Cardiac fibroblast (primary cell): ENCODE results near the gene REEP6.

Experiments used
- DNase-seq, 2 donors: peaks; one replicate each; pipeline versions ENCODE4 v3.0.0 to v3.0.0-alpha.2; 2010; ENCODE audit warnings: low read depth in 2 of 2
- H3K4me3 ChIP-seq, 2 donors: replicated peaks in 1 of 2; 1 replicate in 1 of 2; 2 replicates in 1 of 2; pipeline ENCODE4 v1.5.1; 2011; ENCODE audit warnings: low read depth in 2 of 2, low read length in 2 of 2, mild to moderate bottlenecking in 2 of 2, moderate library complexity in 1 of 2
- TF ChIP-seq, protein P1 (sequence below): IDR thresholded peaks from one replicate; pipeline ENCODE4 v1.5.1; 2011; ENCODE audit warnings: low read depth, mild to moderate bottlenecking, low read length, inconsistent platforms

Gene REEP6

DNA sequence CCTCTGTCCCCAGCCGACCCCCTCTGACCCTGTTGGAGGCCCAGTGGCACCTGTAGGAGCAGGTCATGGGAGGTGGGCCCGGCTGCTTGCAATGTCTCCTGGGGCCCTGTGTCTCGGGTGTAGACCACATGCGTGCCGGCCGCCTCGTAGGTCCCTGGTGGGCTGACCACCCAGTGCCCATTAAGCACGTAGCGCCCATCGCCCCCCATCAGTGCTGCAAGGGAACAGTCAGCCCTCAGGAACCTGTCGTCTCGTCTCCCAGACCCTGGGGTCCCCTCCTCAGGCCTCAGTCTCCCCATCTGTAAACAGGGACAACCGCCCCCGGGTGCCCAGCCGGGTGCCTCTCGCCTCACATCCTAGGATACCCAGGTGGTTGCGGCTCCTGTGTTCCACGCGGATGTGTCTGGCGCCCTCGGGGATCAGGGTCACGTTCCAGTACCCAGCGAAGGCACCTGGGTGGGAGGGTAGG is 16.2 kb downstream of the REEP6 start:
- H3K4me3 ChIP-seq: no peak overlapping the region
- no peak for DNase-seq
- TF ChIP-seq, protein P1, sequence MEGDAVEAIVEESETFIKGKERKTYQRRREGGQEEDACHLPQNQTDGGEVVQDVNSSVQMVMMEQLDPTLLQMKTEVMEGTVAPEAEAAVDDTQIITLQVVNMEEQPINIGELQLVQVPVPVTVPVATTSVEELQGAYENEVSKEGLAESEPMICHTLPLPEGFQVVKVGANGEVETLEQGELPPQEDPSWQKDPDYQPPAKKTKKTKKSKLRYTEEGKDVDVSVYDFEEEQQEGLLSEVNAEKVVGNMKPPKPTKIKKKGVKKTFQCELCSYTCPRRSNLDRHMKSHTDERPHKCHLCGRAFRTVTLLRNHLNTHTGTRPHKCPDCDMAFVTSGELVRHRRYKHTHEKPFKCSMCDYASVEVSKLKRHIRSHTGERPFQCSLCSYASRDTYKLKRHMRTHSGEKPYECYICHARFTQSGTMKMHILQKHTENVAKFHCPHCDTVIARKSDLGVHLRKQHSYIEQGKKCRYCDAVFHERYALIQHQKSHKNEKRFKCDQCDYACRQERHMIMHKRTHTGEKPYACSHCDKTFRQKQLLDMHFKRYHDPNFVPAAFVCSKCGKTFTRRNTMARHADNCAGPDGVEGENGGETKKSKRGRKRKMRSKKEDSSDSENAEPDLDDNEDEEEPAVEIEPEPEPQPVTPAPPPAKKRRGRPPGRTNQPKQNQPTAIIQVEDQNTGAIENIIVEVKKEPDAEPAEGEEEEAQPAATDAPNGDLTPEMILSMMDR: no peak

DNA sequence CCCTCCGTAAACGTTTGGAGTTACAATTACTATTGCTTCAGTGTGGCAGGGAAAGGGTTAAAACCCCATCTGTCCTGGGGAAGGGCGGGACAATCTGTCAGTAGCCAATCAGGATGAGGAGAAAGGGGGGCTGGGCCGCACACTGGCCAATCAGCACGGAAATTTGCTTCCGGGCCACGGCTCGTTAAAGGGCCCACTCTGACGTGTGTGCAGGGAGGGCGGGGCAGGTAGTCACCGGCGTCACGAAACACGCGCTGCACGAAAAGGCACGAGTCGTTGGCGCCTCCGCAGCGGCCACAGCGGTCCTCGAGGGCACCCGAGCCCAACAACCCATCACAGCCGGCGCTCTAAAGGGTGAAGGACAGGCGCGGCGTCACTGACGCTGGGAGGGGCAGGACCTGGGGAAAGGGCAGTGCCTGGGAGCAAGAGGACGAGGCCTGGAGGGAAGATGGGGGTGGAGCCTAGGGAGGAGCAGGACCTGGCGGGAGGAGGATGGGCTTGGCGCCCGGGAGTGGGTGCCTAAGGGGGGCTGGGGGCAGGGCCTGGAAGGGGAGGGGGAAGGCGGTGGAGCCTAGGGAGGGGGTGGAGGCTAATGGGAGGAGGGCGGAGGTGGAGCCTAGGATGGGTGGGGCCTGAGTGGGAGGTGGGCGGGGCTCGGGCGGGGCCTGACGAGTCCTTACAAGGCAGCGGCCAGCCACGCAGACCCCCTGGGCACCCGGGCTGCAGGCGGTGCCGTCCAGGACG is 17.0 kb downstream of the REEP6 start:
- peak overlapping the region; percentile 48 to 60 for H3K4me3 ChIP-seq
- TF ChIP-seq, protein P1: no peak

DNA sequence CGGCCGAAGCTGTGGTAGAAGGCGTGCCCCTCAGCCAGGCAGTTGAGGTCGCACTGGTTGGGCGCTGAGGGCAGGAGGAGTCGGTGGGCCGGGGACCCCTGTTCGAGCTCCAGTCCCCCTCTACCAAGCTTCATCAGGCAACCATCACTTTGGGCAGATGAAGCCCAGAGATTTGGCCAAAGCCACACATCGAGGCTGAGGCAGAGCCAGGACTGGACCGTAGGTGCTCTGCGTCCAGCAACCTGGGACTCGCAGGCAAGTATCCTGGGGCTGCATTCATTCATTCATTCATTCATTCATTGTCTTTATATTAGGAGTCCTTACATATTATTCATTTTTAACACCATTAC is 17.5 kb downstream of the REEP6 start:
- H3K4me3 ChIP-seq: peak overlapping the region; percentile 28 to 30
- no peak for DNase-seq

More for the DNA sequence above, 17.0 kb downstream of the REEP6 start:
- DNase-seq: peak; percentile 97 to 98

GRCh38 chr19:1509602-1510441 is 18.8 kb downstream of the REEP6 start:
- no peak overlapping the region for H3K4me3 ChIP-seq
- DNase-seq: no peak
- TF ChIP-seq, protein P1: no peak

More for the DNA sequence above, 17.5 kb downstream of the REEP6 start:
- TF ChIP-seq, protein P1: no peak

DNA sequence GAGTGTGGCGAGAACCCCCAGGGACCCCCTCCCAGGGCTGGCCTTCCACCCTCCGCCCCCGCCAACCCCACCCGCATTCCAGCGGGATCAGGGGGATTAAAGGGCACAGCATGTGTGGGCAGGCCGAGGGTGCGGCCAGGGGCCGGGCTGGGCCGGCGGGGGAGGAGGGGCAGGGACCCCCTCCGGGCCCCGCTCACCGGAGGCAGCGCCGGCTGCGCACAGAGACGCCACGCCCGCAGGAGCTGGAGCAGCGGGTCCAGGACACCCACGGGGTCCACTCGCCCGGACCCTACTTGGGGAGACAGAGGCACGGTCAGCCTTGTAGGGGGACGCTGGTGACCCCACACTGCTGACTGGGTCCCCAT is 19.4 kb downstream of the REEP6 start:
- TF ChIP-seq, protein P1: no peak
- DNase-seq: no peak
- no peak overlapping the region for H3K4me3 ChIP-seq

DNA sequence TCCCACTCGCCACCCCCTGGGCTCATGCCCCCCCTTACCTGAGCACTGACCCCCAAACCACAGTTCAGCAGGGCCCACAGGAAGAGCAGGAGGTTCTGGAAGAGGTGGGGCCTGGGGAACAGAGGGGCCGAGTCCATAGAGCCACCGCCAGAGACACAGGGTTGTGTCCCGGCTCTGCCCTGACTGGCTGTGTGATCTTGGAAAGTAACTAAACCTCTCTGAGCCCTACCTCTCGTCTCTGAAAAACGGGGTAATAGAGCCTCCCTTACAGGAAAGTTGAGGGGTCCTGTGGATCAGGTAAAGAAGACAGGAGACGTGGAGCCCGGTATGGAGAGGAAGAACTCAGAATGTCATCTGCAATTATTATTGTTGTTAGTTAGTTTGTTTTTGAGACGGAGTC is 19.8 kb downstream of the REEP6 start:
- H3K4me3 ChIP-seq: no peak overlapping the region
- DNase-seq: no peak
- TF ChIP-seq, protein P1: no peak
